Endothelial cell of umbilical vein (primary cell): ENCODE data around the gene CHN1. TPM values are rescaled to one million over a fixed set of nuclear protein-coding genes. Genes with fewer than 3 reads are reported as not detected.

Source experiments
- BruUV-seq: library from RNA; stranded (reverse); fragments of 400-500 nt; replicated peaks from 2 replicates; lab custom pipeline; 2021; lab: Mats Ljungman, UMichigan
- CTCF ChIA-PET: fragments of 300-600, 350-600 bp; sonication (Branson Sonifier 250); formaldehyde crosslinking; loops from one replicate; lab custom pipeline; 2021; ENCODE audit warnings: antibody characterized with exemption, inconsistent platforms; lab: Charles Lee
- POLR2A ChIA-PET: fragments of 300-600, 350-600 bp; sonication (Branson Sonifier 250); formaldehyde crosslinking; loops from one replicate; lab custom pipeline; 2021; ENCODE audit warnings: antibody characterized with exemption, inconsistent platforms; lab: Charles Lee
- DNase-seq: peaks from one replicate; pipeline ENCODE4 v3.0.0-alpha.2; 2011; ENCODE audit warnings: low read depth, low spot score
- FAIRE-seq: peaks from 2 replicates; lab custom pipeline; 2011; peaks lifted over from hg19 to GRCh38; lab: Jason Lieb, UNC
- H2AFZ ChIP-seq: 2 replicates; pipeline ENCODE4 v1.6.0; 2012; ENCODE audit warnings: low read depth, low read length, control low read depth, inconsistent platforms
- H3K27ac ChIP-seq: 2 replicates; pipeline ENCODE4 v1.5.1; 2011; ENCODE audit warnings: low read depth, mild to moderate bottlenecking, control low read depth, low read length, moderate library complexity; ENCODE audit not compliant: insufficient read depth
- H3K27me3 ChIP-seq, 2 experiments: 2 replicates each; pipeline versions ENCODE4 v1.6.0 to v1.6.1; 2011; ENCODE audit warnings: low read length in 2 of 2, mixed read lengths in 1 of 2; ENCODE audit not compliant: control insufficient read depth in 2 of 2, insufficient read depth in 2 of 2
- H3K36me3 ChIP-seq, 2 experiments: 2 replicates in 1 of 2; 3 replicates in 1 of 2; pipeline ENCODE4 v1.5.1; 2011; ENCODE audit warnings: low read length in 2 of 2, mild to moderate bottlenecking in 1 of 2, moderate library complexity in 1 of 2; ENCODE audit not compliant: control insufficient read depth in 2 of 2, insufficient read depth in 2 of 2; ENCODE audit errors: extremely low read depth in 1 of 2
- H3K4me1 ChIP-seq: 3 replicates; pipeline ENCODE4 v1.5.1; 2011; ENCODE audit warnings: mild to moderate bottlenecking, low read length; ENCODE audit not compliant: control insufficient read depth, insufficient read depth; ENCODE audit errors: extremely low read depth
- H3K4me2 ChIP-seq: 2 replicates; pipeline ENCODE4 v1.6.1; 2011; ENCODE audit warnings: low read length, control low read depth, mixed read lengths; ENCODE audit not compliant: insufficient read depth
- H3K4me3 ChIP-seq, 3 experiments: fragments of 200-600 bp in 1 of 3; sonication (generic), shearing (Covaris generic) in 1 of 3; replicated peaks in 1 of 3; 2 replicates each; pipeline ENCODE4 v1.5.1; 2011 to 2016; ENCODE audit warnings: control low read depth in 3 of 3, low read length in 3 of 3, mild to moderate bottlenecking in 2 of 3, inconsistent platforms in 1 of 3, low read depth in 1 of 3, moderate library complexity in 1 of 3; ENCODE audit not compliant: insufficient read depth in 1 of 3
- H3K79me2 ChIP-seq: 2 replicates; pipeline ENCODE4 v1.6.0; 2012; ENCODE audit warnings: low read length, inconsistent platforms; ENCODE audit not compliant: control insufficient read depth, insufficient read depth
- H3K9ac ChIP-seq: replicated peaks from 2 replicates; pipeline ENCODE3; 2011; ENCODE audit warnings: low read length, control low read depth; ENCODE audit not compliant: insufficient read depth; ENCODE audit errors: extremely low read depth
- H3K9me1 ChIP-seq: replicated peaks from 3 replicates; pipeline ENCODE4 v1.6.0; 2011; ENCODE audit warnings: mild to moderate bottlenecking, low read length; ENCODE audit not compliant: control insufficient read depth, insufficient read depth; ENCODE audit errors: extremely low read depth
- H3K9me3 ChIP-seq: replicated peaks from 2 replicates; pipeline ENCODE4 v1.5.1; 2012; ENCODE audit warnings: low read length, inconsistent platforms; ENCODE audit not compliant: control insufficient read depth, insufficient read depth
- H4K20me1 ChIP-seq: replicated peaks from 2 replicates; pipeline ENCODE3; 2011; ENCODE audit warnings: mild to moderate bottlenecking, low read length; ENCODE audit not compliant: control insufficient read depth, insufficient read depth; ENCODE audit errors: extremely low read depth
- FOS ChIP-seq: IDR thresholded peaks from 2 replicates; pipeline ENCODE4 v1.6.1; 2011; ENCODE audit warnings: mild to moderate bottlenecking, low read length, moderate library complexity, borderline replicate concordance; ENCODE audit not compliant: insufficient read depth
- MYC ChIP-seq: IDR thresholded peaks from one replicate; pipeline ENCODE4 v1.6.1; 2011; ENCODE audit warnings: mild to moderate bottlenecking, low read depth, low read length
- POLR2A ChIP-seq: IDR thresholded peaks from 2 replicates; pipeline ENCODE4 v1.6.1; 2012; ENCODE audit warnings: low read depth, mild to moderate bottlenecking, control low read depth, low read length
- POLR2AphosphoS5 ChIP-seq: IDR thresholded peaks from 2 replicates; pipeline ENCODE4 v1.6.1; 2012; ENCODE audit warnings: low read depth, mild to moderate bottlenecking, control low read depth, low read length, moderate library complexity; ENCODE audit not compliant: insufficient read depth
- dilution Hi-C: fragments of 300-500 bp; cut with MboI; formaldehyde crosslinking; loops from one replicate; pipeline ENCODE4 v1.15.0; 2019; ENCODE audit warnings: low sequenced_read_pairs; ENCODE audit not compliant: extremely low pct_ligation_motif_present
- intact Hi-C: fragments of 100-400 bp; cut with micrococcal nuclease; formaldehyde crosslinking; loops from one replicate; pipeline ENCODE4 v1.10.0; 2022
- polyA plus RNA-seq, 4 experiments: library from polyadenylated mRNA; depleted of rRNA in 3 of 4; stranded (reverse) in 3 of 4; unstranded in 1 of 4; fragments of >200 nt; gene quantifications; 2 replicates each; pipeline versions ENCODE4 v1.2.1 to v1.2.3, GENCODE V29; 2011 to 2012; ENCODE audit warnings: missing spikeins in 1 of 4
- total RNA-seq: library from RNA; stranded (reverse); gene quantifications from 2 replicates; pipeline ENCODE4 v1.2.3, GENCODE V29; 2021
- TF ChIP-seq, protein P1 (sequence below), 2 donors: IDR thresholded peaks; 1 replicate in 1 of 2; 2 replicates in 1 of 2; pipeline ENCODE4 v1.5.1; 2011; ENCODE audit warnings: low read length in 2 of 2, mild to moderate bottlenecking in 2 of 2, moderate library complexity in 2 of 2, control low read depth in 1 of 2, inconsistent platforms in 1 of 2, low read depth in 1 of 2; ENCODE audit not compliant: insufficient read depth in 1 of 2; ENCODE audit errors: extremely low read depth in 1 of 2
- TF ChIP-seq, protein P2 (sequence below): IDR thresholded peaks from 2 replicates; pipeline ENCODE4 v1.6.1; 2011; ENCODE audit not compliant: insufficient read depth, insufficient read length

CHN1 gene
- total and polyA plus RNA-seq, 2 donors (not counting 3 experiments of a cell fraction or from before 2014, with no cell fraction given), result 23.3 to 24.9 TPM

DNA sequence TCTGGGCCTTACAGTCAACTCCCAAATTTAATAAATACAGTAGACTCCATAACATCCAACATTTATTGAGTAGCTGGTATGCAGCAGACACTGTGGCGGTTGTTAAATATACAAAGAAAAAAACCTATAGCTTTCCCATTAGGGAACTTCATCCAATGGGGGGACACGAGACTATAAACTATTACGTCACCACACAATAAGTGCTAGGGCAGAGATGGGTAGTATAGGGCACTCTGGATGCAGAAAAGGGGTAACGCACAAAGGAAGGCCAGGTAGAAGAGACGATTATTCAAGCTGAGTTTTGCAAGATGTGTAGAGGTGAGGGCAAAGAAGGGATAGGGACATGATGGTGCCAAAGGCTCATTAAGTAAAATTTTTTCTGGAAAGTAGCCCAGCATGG lies 10.8 kb downstream of the CHN1 start:
- POLR2A ChIA-PET, result no interaction called here
- TF ChIP-seq MYC (no peak), POLR2AphosphoS5 (no peak), FOS (no peak), POLR2A (no peak)
- TF ChIP-seq, protein P1, sequence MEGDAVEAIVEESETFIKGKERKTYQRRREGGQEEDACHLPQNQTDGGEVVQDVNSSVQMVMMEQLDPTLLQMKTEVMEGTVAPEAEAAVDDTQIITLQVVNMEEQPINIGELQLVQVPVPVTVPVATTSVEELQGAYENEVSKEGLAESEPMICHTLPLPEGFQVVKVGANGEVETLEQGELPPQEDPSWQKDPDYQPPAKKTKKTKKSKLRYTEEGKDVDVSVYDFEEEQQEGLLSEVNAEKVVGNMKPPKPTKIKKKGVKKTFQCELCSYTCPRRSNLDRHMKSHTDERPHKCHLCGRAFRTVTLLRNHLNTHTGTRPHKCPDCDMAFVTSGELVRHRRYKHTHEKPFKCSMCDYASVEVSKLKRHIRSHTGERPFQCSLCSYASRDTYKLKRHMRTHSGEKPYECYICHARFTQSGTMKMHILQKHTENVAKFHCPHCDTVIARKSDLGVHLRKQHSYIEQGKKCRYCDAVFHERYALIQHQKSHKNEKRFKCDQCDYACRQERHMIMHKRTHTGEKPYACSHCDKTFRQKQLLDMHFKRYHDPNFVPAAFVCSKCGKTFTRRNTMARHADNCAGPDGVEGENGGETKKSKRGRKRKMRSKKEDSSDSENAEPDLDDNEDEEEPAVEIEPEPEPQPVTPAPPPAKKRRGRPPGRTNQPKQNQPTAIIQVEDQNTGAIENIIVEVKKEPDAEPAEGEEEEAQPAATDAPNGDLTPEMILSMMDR (IDR thresholded peaks at IDR 0.05; ENCODE audit: extremely low read depth in 1 of 2, insufficient read depth in 1 of 2, low read depth in 1 of 2, low read length in 2 of 2), result no peak
- TF ChIP-seq, protein P2, sequence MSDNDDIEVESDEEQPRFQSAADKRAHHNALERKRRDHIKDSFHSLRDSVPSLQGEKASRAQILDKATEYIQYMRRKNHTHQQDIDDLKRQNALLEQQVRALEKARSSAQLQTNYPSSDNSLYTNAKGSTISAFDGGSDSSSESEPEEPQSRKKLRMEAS, result no peak
- FAIRE-seq, result no peak

More for the DNA sequence above, 10.8 kb downstream of the CHN1 start:
- CTCF ChIA-PET, result interaction anchor here (0.8 to 13.2 kb wide), 5 partner anchors 112 to 245 kb away, joined by 3 to 584 read pairs (median 3); no protein-coding TSS in a partner anchor
- H2AFZ ChIP-seq, result no peak overlapping the region
- DNase-seq, result no peak
- H3K4me3 ChIP-seq, result no peak overlapping the region
- no peak overlapping the region for H3K27ac ChIP-seq
- BruUV-seq, result no TSS peak
- no peaks in the 10 kb centered on the region for H3K27me3 ChIP-seq
- no peaks in the 10 kb centered on the region for H3K9me3 ChIP-seq
- no peaks in the 10 kb centered on the region for H4K20me1 ChIP-seq
- H3K79me2 ChIP-seq, result peaks cover 20% of the 10 kb centered on the region
- no peaks in the 10 kb centered on the region for H3K36me3 ChIP-seq
- dilution Hi-C loops, result no loop called here
- H3K4me2 ChIP-seq, result no peak overlapping the region
- no peak overlapping the region for H3K9ac ChIP-seq
- no peaks in the 10 kb centered on the region for H3K9me1 ChIP-seq
- peaks cover 21% of the 10 kb centered on the region for H3K4me1 ChIP-seq
- intact Hi-C loops, result no loop called here
